Measurements from ENCODE around the gene SERTAD2.

The SERTAD2 gene

DNA sequence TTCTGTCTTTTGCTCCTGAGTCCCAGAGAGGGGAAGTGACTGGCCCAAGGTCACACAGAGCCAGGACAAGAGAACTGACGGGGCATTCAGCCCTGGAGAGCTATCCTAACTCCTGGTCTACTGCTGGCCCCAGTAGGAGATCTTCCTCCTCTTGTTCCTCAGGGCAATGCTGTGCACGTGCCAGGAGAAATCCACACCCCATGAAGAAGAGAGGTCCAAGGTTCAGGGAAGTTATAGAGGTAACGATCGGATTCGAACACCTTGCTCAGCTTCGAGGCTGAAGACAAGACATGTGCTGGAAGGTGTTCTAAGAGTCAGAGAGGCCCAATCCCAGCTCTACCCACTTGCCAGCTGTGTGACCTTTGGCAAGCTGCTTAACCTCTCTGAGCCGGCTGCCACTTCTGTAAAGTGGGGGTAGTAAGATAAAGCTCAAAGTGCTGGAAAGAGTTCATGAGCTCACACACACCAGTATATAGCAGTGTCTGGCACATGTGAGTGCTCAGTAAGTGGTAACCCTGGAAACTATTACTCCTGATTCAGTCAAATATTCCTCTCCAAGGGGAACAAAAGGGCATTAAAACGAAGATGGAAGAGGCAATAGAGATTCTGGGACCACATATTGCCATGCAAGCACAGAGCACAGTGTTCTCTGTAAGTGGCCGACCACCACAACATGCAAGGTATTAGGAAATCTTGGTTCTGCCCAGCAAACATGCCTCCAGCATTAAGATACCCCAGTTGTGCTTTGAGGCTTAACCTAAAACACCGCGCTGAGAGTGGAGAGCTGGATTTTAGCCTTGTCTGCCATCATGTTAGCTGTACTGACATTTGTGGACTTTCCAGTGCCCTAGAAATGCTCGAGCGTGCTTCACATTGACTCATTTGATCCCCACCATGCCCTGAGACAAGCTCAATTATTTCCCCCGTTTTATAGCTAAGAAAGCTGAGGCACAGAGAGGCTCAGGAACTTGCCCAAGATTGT lies 25.6 kb downstream of the SERTAD2 start:
- DNase-seq: no peak

DNA sequence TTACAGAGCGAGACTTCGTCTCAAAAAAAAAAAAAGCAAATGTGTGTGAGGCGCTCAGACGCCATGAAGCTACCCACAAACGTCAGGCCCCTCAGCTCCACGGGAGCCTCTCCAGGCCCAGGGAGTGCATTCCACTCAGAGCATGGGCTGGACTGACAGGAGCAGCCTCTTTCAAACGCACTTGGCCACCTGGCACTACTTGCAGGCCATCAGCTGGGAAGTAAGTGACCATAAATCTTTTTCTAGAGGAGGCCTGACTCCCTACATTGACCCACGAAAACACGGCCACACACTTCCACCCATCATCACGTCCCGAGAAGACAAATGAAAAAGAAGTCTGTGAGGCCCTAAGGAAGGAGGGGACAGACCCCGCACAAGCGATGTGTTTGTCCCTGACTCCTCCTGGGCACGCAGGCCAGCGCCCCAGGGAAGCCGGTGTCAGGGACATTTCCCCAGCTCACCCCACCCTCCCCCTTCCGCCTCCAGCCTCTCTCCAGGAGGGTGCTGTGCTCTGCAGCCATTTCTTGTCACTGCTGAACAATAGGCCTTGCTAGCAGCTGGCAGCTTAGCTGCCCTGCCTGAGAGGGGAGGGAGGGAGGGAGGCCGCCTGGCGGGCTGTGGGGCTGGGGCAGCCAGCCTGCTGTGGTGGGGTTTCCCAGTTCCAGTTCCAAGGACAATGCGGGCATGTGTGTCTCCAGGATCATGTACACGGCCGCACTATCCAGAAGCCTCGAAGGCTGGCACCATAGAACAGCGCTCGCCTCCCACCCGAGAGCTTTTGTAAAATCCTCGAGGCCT lies 26.6 kb downstream of the SERTAD2 start:
- DNase-seq: no peak

DNA sequence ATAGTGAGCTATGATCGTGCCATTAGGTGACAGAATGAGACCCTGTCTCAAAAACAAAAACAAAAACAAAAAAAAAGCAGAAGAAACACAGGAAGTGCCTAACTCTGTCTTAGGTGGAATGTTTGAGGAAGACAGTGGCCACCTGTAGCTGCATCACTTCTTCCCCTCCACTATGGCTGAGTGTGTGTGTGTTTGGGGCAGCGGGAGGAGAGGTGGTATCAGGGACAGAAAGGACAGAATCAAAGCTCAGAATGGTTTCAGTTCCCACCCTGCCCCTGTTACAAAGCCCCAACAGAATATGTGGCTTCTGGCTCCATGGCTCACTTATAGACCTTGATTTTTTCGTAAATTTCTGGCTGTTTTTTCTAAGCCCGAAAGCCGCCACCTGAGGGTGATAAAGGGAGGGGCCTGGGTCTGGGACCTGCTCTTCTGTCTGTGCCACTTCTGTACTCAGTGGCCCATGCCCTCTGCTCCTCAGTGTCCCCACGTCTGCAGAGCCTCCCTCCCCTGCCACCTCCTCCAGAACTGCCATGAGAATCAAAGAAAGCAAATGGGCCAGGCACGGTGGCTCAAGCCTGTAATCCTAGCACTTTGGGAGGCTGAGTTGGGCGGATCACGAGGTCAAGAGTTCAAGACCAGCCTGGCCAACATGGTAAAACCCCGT lies 27.4 kb downstream of the SERTAD2 start:
- DNase-seq: no peak

DNA sequence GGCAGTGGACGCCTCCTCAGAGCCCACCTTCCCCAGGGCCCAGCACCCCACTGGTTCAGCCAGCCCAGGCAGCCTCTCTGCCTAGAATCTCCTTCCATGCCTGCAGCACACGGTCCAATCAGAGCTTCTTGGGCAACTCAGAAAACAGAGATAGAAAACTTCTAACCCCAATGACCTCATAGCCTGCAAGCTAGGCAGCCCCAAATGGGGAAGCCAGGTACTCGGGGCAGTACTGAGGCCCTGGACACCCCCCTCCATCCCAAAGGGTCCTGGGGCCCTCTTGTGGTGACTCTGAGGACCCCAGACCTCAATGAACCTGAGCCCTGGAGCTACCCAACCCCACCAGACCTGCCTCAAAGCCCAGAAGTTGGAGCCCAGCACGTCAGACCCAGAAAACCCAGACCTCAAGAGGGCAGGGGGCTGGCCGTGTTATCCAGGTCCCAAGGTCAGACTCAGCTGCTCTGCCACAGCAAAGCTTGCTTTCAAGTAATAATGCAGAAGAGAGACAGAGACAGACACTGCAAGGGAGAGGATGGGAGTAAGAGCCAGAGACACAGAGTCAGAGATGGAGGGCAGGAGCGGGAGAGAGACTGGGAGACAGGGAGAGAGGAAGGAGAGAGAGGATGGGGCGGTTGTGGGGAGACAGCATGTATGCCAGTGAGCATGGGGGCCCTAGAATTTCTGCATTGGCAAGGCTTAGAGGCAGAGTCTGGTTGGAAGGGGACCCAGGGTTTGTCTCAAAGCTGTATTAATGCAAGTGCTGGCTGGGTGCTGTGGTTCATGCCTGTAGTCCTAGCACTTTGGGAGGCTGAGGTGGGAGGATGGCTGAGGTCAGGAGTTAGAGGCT lies 28.2 kb downstream of the SERTAD2 start:
- DNase-seq: no peak

- DNase-seq: no peak
Observed at GRCh38 chr2:64624862-64625261, 28.9 kb downstream of the SERTAD2 start.

GRCh38 chr2:64624108-64624610 lies 29.6 kb downstream of the SERTAD2 start:
- DNase-seq: no peak

- no peak for DNase-seq
Observed at GRCh38 chr2:64623242-64623850, 30.4 kb downstream of the SERTAD2 start.

DNA sequence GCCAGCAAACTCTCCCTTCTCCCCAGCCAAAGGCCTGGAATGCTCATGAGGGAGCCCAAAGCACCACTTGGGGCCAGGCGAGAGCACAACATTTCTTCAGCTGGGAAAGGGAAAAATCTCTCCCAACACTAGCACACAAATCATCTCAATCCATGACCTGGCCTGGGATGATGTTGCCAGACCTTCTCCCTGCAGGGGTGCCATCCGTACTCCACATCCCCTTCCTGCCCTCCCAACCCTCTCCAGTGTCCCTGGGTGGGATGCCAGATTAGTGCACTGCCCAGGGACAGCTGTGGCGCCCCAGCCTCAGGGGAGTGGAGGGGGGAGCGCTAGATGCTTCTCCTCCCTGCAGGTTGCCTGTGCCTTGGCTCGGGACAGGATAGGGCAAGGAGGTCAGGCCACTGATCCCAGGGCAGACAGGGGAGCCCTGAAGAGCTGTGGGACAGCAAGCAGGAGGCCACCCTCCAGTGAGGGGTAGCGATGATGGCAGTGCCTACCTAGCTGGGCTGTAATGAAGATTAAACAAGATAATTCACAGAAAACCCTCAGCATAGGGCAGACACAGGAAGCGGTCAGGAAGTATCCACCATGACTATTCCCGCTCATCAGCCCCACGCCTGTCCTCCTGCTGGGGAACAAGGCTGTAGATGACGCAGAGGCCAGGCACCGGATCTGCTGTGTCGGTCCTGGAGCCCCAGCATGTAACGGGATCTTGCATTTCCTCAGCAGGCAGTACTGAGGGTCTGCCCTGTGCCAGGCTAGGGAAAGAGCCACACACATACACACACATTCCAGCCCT lies 31.1 kb downstream of the SERTAD2 start:
- no peak for DNase-seq

GRCh38 chr2:64620661-64621060 lies 33.1 kb downstream of the SERTAD2 start:
- DNase-seq: no peak

- DNase-seq: no peak
Observed at GRCh38 chr2:64617631-64618151, 36.0 kb downstream of the SERTAD2 start.

- no peak for DNase-seq
Observed at GRCh38 chr2:64615844-64616536, 37.7 kb downstream of the SERTAD2 start.

- no peak for DNase-seq
Observed at GRCh38 chr2:64615192-64615763, 38.4 kb downstream of the SERTAD2 start.

DNA sequence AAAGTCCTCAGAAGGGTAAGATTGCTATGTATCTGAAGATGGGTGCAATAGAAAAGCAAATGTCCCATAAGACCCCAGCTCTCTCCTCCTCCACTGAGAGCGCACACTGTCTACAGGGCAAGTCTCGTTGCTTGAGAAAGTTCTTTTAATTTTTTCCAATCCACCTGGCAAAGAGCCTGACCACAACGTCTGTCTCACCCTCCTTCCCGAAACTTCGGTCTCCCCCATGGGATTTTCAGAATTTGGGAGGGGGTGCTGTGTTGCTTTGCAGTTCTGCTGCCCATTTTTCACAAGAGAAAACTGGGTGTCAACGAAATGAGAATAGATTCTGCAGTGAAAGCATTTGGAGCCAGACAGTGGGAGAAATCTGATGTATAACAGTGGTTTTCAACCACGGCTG lies 40.4 kb downstream of the SERTAD2 start:
- no peak for DNase-seq

DNA sequence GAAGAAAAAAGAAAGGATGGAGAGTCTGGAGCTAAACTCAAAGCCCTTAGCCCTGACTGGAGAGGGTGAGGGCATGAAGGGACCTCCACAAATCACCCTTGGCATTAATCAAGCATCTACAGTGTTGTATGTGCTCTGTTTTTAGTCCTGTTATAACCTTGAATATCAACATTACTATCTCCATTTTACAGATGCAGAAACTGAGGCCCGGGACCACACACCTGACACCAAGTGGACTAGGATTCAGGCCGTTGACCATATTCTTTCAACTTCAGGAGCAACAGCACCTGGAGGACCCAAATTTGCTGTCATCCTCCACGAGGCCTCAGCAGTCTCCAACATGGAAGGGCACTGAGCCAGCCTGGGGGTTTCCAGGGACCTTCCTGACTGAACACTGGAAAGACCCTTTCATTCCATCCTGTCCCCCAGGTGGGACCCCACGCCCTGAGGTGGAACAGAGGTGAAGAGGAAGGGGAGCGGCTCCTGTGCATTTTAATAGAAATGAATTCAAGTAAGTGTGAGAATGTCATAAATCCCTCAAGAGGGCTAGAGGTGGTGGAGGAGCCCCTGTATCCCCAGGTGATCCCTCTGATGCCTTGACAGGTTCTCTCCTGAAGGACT lies 41.0 kb downstream of the SERTAD2 start:
- no peak for DNase-seq

GRCh38 chr2:64610316-64610855 lies 43.3 kb downstream of the SERTAD2 start:
- no peak for DNase-seq

- DNase-seq: no peak
Observed at GRCh38 chr2:64609942-64610281, 43.8 kb downstream of the SERTAD2 start.

DNA sequence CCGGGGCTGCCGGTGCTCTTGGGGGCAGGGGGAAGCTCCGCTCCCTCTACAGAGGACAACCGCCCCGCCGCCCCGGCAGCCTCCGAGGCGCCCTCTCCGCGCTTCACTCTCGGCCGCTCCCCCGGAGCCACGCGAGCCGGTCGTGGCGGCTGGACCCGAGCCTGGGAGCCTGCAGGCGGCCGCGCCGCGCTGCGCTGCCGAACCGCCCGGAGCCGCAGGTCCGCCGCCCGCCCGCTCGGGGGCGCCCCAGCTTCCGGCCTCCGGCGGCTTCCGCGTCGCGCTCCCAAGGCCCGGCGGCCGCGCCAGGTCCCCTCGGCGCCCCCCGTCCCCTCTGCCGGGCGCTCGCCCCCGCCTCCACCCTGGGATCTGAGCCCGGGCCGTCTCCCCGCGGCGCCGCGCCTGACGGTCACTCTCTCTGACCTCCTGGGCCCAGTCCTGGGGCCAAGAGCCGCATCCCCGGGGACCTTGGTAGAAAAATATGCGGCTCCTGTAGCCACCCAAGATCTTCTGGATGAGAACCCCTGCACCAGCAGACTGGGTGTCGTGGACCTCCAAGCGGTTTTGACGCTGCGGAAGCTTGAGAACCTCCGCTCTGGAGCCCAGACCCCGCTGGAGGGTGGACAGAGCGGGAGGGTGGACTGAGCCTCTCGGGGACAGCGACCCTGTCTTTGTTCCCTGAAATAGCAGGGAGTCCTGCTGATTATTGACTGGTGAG lies 44.3 kb downstream of the SERTAD2 start:
- peak; percentile 7 for DNase-seq

DNA sequence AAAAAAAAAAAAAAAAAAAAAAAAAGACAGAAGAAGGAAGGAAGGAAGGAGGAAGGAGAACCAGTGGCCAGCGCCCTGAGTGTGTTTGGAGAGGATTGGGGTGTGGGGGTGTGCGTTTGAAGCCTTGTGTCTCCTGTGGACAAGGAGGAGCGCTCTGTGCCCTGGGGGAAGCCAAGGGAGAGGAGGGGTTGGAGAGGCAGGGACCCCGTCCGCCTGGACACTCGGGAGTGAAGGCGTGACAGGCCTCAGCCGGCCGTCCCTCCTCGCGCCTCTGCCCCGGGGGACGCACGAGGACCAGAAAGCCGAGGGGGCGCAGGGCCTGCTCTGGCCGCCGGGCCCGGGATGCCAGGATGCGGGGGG lies 44.9 kb downstream of the SERTAD2 start:
- DNase-seq: no peak
